GM12891 (cell line): ENCODE measurements around the gene DDX39A. TPM values are rescaled to one million over a fixed set of nuclear protein-coding genes. Genes with fewer than 3 reads are reported as not detected.
A peak's percentile ranks its signal among the peaks of the same experiment; 100 is the strongest.
"Not testable (repeated sequence)": the region's sequence is repeated elsewhere in the genome, so short reads cannot be mapped to it uniquely, and the experiment has no call there.

Experiments
- DNase-seq: peaks from one replicate; pipeline ENCODE4 v3.0.0; 2011; ENCODE audit warnings: low spot score; ENCODE audit not compliant: insufficient read length
- FAIRE-seq: peaks from 2 replicates; lab custom pipeline; 2011; peaks lifted over from hg19 to GRCh38; lab: Jason Lieb, UNC
- PAX5 ChIP-seq: IDR thresholded peaks from 2 replicates; pipeline ENCODE4 v1.6.1; 2011; ENCODE audit warnings: low read length, moderate library complexity, mild to moderate bottlenecking; ENCODE audit not compliant: insufficient read depth, severe bottlenecking
- POLR2A ChIP-seq: IDR thresholded peaks from 2 replicates; pipeline ENCODE4 v1.6.1; 2011; ENCODE audit warnings: low read depth, low read length, control low read depth
- POLR2AphosphoS5 ChIP-seq: IDR thresholded peaks from 2 replicates; pipeline ENCODE4 v1.6.1; 2011; ENCODE audit warnings: low read depth, low read length, control low read depth
- POU2F2 ChIP-seq: IDR thresholded peaks from 2 replicates; pipeline ENCODE4 v1.6.1; 2011; ENCODE audit warnings: low read depth, mild to moderate bottlenecking, control low read depth, low read length, moderate library complexity
- SPI1 ChIP-seq: IDR thresholded peaks from 2 replicates; pipeline ENCODE4 v1.6.1; 2011; ENCODE audit warnings: low read depth, low read length, control low read depth
- TAF1 ChIP-seq: IDR thresholded peaks from 2 replicates; pipeline ENCODE4 v1.6.1; 2011; ENCODE audit warnings: low read depth, low read length, control low read depth
- polyA plus RNA-seq: library from polyadenylated mRNA; unstranded; fragments of >200 nt; gene quantifications from one replicate; pipeline ENCODE4 v1.2.1, GENCODE V29; 2012; ENCODE audit warnings: low read depth, missing spikeins, inconsistent platforms; ENCODE audit not compliant: missing spikeins

Gene DDX39A
- 153 TPM for polyA plus RNA-seq

- TF ChIP-seq PAX5 (no peak), POLR2AphosphoS5 (peak; percentile 90), POLR2A (peak; percentile 92), POU2F2 (peak; percentile 37; the same call in 1 of the 2 replicates), TAF1 (peak; percentile 52; the same call in 1 of the 2 replicates)
- peak; percentile 93 for DNase-seq
- FAIRE-seq: peak; percentile 98
Measured at GRCh38 chr19:14419106-14419813, at the start of gene DDX39A. Gene DDX39A (minus strand): TSS chr19:14419341. CDS start chr19:14413220, 6,121 bp downstream.

GRCh38 chr19:14467816-14468215, 48.7 kb upstream of the DDX39A start:
- no peak for TF ChIP-seq TAF1
- TF ChIP-seq POLR2A: no peak
- TF ChIP-seq SPI1: no peak
- FAIRE-seq (no peak), DNase-seq (no peak)

GRCh38 chr19:14467391-14467790, 48.2 kb upstream of the DDX39A start:
- TF ChIP-seq PAX5: no peak
- no peak for TF ChIP-seq POU2F2
- no peak for TF ChIP-seq TAF1
- no peak for TF ChIP-seq POLR2AphosphoS5
- TF ChIP-seq POLR2A: no peak
- no peak for TF ChIP-seq SPI1
- FAIRE-seq: no peak
- DNase-seq: no peak

- no peak for TF ChIP-seq POU2F2
- no peak for TF ChIP-seq POLR2AphosphoS5
- no peak for TF ChIP-seq POLR2A
- TF ChIP-seq PAX5: no peak
- no peak for TF ChIP-seq SPI1
- no peak for TF ChIP-seq TAF1
- no peak for DNase-seq
- FAIRE-seq: no peak
Measured at GRCh38 chr19:14463747-14464146, 44.6 kb upstream of the DDX39A start.

- not testable (repeated sequence) for DNase-seq, FAIRE-seq
Measured at GRCh38 chr19:14462401-14462800, 43.3 kb upstream of the DDX39A start.

GRCh38 chr19:14460935-14461334, 41.8 kb upstream of the DDX39A start:
- DNase-seq: no peak
- FAIRE-seq: no peak
- no peak for TF ChIP-seq SPI1

GRCh38 chr19:14459703-14460102, 40.6 kb upstream of the DDX39A start:
- TF ChIP-seq POU2F2 (no peak), POLR2A (no peak), POLR2AphosphoS5 (no peak), PAX5 (no peak), TAF1 (no peak), SPI1 (no peak)

GRCh38 chr19:14452303-14452702, 33.2 kb upstream of the DDX39A start:
- not testable (repeated sequence) for FAIRE-seq, DNase-seq

More at GRCh38 chr19:14459703-14460102, 40.6 kb upstream of the DDX39A start:
- DNase-seq: no peak
- FAIRE-seq: no peak

- FAIRE-seq: no peak
- no peak for DNase-seq
- TF ChIP-seq POU2F2 (no peak), PAX5 (no peak), TAF1 (no peak), SPI1 (no peak), POLR2AphosphoS5 (no peak)
Measured at GRCh38 chr19:14450876-14451275, 31.7 kb upstream of the DDX39A start.

- TF ChIP-seq PAX5 (no peak), TAF1 (no peak), POU2F2 (no peak), POLR2A (no peak), SPI1 (no peak), POLR2AphosphoS5 (no peak)
- DNase-seq (peak; percentile 82), FAIRE-seq (peak; percentile 45)
Measured at GRCh38 chr19:14450168-14450874, 31.2 kb upstream of the DDX39A start.
